NCI-H526 treated with DMSO at 0.1 percent for 48 hours (cell line): ENCODE data around the gene RAB31.

ENCODE experiments used
- DNase-seq: peaks from one replicate; lab custom pipeline; 2025; lab: John Stamatoyannopoulos, UW

RAB31 gene

DNA sequence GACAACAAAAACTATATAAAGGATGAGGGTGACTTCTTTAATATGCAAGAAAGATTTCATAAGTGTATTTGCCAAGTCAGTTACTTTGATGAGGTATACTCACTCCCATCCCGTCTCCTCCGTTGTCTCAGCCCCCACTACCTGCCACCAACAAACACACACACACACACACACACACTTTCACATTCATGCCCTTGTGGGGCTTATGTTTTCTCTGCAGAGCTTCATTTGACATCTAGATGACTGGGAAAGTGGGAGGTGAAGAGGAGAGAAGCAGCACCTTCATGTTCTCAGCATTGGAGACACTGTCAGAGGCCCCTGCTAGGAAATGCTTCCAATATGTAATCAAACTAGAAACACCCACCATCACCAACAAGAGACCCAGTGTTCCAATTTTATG is 155.2 kb downstream of the RAB31 start:
- no peak for DNase-seq

DNA sequence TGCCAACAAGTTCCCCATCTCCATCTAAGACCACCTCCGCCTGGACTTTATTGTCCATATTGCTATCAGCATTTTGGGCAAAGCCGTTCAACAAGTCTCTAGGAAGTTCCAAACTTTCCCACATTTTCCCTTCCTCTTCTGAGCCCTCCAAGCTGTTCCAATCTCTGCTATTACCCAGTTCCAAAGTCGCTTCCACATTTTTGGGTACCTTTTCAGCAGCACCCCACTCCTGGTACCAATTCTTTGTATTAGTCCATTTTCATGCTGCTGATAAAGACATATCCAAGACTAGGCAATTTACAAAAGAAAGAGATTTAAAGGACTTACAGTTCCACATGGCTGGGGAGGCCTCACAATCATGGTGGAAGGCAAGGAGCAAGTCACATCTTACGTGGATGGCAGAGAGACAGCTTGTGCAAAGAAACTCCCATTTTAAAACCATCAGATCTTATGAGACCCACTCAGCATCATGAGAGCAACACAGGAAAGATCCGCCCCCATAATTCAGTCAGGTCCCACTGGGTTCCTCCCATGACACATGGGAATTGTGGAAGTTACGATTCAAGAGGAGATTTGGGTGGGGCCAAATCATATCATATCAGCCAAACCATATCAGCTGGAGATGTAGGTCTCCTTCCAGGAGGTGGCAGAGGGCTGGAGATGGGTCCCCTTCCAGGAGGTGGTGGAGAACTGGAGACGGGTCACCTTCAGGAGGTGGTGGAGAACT is 157.8 kb downstream of the RAB31 start:
- no peak for DNase-seq

- DNase-seq: no peak
Observed at GRCh38 chr18:9866627-9867026, 158.5 kb downstream of the RAB31 start.

- DNase-seq: no peak
Observed at GRCh38 chr18:9867071-9867594, 159.0 kb downstream of the RAB31 start.

DNA sequence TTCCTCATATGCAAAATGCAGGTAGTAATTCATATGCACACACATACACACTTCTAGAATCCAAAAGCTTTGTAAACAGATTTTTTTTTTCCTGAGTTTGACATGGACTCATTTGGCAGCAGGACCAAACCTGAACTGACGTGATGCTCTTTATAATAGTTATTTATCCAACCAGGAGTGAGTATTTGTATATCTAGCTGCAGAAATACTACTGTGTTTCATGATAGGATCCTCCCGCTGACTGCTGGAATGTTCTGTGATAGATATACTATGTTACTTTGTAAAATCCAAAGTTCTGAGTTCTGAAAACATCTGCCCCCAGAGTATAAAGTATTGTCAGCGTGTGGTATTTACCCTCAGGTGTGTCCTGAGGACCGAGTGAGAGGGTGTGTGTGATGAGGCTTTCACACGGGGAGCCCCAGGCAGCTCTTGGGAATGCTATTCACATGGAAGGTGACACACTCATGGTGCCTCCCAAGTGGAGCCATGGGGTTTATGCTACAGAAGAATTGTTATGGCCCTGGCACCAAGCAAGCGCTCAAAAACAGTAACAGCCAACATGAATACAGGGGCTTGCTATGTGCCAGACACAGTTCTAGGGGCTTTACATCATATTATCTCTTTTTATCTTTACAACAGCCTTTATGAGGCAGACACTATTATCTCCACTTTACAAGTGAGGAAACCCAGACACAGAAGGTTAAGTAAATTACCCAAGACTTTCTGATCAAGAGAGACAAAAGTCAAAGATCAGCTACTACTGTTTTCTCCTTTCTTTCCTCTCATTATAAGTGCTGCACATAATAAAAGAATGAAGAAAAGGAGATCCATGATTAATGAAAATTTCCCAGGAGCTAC is 161.0 kb downstream of the RAB31 start:
- no peak for DNase-seq

DNA sequence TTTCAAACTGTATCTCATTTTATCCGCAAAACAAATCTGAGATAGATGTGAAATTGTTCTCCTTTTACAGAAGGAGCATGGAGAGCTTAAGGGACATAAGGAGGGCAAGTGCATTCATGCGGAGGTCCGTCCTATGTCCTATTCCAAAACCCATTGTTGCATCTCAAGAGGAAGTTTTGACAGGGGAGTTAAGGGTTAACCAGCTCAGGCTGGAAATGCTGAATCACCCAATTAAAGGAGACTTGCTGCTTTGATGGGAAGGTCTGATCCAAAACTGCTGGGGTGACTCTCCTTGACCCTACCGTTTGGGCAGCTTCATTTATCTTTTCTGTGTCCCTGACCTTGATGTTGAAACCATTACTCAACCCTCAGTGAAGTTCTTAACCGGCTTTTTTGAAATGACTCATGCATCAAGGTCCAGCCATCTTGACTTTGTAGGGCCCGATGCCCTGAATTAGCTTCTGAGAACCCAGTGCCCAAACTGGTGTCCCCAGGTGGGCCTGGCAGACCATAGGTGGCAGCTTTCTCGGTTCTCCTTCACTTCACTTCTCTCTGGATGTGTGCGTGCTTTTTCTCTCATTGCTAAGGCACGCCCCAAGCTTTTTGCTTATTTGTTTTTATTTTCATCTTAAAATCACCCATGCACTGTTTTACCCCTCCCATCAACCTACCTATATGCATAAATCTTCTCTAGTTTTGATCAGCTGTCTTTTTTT is 161.8 kb downstream of the RAB31 start:
- DNase-seq: no peak

GRCh38 chr18:9870431-9871008 is 162.4 kb downstream of the RAB31 start:
- no peak for DNase-seq

- DNase-seq: no peak
Observed at GRCh38 chr18:9871244-9871746, 163.2 kb downstream of the RAB31 start.

- no peak for DNase-seq
Observed at GRCh38 chr18:9872823-9873222, 164.7 kb downstream of the RAB31 start.

DNA sequence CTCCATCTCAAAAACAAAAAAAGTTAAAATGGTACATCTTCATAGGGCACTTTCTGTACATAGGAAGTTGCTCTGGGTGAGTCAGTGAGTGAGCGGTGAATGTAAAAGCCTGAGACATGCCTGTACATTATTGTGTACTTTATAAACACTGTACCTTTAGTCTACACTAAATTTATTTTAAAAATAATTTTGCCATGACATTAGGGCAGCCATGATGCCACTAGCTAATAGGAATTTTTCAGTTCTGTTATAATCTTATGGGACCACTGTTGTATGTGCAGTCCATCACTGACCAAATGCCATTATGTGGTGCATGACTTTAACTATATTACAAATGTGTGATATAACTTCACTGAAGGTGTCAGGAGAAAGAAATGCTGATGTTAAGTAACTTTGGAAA is 166.6 kb downstream of the RAB31 start:
- no peak for DNase-seq

DNA sequence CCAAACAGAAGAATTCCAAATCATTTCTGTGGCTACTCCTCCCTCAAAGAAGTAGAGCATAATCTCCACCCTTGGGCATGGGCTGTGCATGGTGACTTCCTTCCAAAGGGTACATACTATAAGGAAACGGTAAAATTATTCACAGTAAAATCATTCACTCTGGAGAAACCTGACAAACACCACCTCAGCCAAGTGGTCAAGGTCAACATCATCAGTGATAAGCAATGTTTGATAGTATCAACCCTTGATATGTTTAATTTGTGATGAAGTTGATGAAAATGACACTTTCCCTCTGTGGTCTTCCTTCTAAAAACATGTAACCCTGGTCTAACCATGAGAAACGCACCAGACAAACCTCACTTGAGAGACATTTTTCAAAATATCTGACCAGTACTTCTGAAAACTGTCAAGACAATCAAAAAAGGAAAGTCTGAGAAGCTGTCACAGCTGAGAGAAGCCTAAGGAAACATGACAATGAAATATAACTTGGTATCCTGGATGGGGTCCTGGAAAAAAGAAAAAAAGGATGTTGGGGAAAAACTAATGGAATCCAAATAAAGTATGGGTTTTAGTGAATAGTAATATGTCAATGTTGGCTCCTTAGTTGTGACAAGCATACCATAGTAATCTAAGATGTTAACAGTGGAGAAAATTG is 168.2 kb downstream of the RAB31 start:
- DNase-seq: no peak

DNA sequence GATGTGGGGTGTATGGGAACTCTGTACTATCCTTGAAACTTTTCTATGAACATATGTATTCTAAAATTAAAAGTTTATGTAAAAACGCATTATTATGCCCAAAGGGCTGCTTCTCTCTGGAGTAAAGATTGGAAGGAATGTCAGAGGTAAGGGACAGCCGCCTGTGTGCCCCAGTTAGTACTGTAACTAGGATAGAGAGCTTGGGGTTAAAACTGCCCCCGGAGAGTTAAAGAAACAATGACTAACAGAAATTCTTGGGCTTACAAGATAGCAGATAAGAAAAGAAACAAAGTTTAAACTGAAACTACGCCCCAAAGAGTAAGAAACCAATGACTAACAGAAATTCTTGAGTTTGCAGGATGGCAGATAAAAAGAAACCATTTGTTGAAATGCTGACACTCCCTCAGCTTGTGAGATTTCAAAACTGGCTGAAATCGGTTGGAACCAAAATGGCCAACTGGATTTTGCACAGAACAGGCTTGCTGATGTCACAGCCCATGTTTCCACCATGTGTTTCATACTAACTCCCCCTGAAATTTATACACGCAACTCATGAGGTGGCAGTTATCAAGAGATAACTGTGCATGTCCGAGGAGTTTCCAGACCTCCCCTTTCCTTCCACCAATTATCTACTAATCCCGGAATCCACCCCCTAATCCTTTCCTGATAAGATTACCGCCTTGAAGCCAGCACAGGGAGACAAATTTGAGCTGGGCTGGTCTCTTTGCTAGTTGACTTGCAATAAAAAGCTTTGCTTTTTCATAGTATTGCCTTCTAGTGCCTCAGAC is 169.0 kb downstream of the RAB31 start:
- no peak for DNase-seq

DNA sequence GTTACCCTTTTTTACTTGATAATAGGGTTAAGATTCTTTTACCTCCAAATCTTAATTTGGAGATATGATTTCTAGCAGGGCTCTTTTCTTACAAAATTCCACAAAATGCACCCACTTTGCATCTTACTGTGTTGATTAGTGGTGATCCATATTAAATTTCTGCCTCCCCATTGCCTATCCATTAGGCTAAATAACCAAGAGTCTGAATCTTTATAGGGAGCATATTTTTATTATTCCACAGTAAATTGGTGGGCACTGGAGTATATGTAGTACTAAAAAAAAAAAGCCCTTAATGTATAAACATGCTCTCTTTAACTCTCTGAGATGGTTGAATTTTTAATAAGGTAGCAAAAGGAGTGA is 169.5 kb downstream of the RAB31 start:
- no peak for DNase-seq

DNA sequence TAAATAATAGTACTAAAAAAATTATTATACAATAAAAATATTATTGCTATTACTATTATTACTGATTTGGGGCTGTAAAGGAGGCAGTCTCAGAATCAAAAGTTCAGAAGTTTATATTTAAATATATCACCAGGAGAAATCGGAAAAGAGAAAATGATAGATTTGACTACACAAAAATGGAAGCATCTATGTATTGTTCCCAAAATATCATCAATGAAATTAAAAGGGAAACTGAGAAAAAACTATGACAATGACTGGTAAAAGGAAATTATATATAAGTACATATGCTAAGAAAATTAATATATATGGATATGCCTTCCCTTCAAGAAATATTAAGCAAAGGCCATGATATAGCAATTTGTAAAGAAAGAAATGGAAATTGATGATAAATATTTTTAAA is 170.0 kb downstream of the RAB31 start:
- no peak for DNase-seq

- DNase-seq: no peak
Observed at GRCh38 chr18:9878783-9879242, 170.7 kb downstream of the RAB31 start.

DNA sequence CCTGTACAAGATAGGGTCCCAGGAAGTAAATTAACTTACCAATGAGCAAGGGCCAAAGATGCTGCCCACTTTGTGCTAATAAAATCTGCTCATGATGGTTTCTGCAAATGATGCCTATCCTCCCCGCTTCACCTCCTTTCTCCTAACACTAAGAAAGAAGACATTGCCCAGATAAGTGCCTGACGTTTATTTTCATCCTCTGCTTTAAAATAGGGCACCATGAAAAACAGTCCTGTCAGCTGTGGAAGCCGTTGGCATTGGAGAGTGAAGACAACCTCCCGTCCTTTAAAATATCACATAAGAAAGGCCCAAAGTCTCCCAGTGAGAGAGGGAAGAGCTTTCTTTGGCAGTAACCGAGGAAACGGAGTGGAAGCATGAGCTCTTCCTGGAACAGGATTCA is 176.0 kb downstream of the RAB31 start:
- DNase-seq: no peak

GRCh38 chr18:9884532-9885140 is 176.5 kb downstream of the RAB31 start:
- no peak for DNase-seq

DNA sequence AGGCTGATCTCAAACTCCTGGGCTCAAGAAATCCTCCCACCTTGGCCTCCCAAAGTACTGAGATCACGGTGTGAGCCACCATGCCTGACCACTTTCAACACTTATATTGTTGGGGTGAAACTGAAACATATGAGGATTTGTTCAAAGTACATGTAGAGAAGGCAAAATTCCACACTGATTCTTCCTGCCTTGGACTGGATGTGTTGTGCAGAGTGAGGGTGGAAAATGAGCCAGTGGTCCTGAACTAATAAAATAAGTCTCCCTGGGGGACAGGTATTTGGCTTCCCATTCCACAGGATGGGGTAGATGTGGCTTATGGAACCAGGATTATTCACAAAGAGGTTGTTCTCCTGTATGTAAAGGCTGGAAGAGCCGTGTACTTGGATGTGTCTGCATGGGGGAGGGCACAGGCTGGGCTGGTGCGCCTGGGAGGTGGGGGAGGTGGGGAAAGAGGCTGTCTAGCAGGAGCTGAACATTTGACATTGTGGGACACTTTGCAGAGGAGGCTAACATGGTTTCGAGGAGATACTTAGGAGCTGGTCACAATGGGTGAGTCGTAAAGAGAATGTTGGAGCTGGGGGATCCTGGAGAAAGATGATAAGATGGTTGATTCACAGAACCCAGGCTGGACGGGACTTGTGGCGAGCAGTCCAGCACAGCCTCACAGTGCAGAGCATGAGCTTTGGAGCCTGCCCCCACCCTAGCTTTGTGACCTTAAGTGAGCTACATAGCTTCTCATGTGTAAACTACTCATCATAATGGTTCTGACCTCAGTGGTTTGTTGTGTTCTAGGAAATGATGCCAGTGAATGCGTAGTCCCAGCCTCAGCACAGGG is 177.3 kb downstream of the RAB31 start, which contains the start of gene TXNDC2:
TXNDC2 (plus strand) TSS at position 804 of the 835 bp plus-strand sequence. CDS start 708 bp downstream, outside the sequence.
- no peak for DNase-seq

- no peak for DNase-seq
Observed at GRCh38 chr18:9886005-9886348, 177.9 kb downstream of the RAB31 start.
